HEK293T (cell line): ENCODE measurements around the gene KRT34.

Source experiments
- BHLHE40 ChIP-seq: fragments of 450-650 bp; IDR thresholded peaks from 2 replicates; pipeline ENCODE4 v1.6.1; 2016; ENCODE audit warnings: mild to moderate bottlenecking, moderate library complexity, borderline replicate concordance
- CTBP1 ChIP-seq: fragments of 450-650 bp; IDR thresholded peaks from 2 replicates; pipeline ENCODE4 v1.6.1; 2016; ENCODE audit warnings: borderline replicate concordance
- ELF4 ChIP-seq: fragments of 450-650 bp; IDR thresholded peaks from 2 replicates; pipeline ENCODE4 v1.6.1; 2017; ENCODE audit warnings: antibody characterized with exemption
- FOXA1 ChIP-seq: fragments of 450-650 bp; IDR thresholded peaks from 2 replicates; pipeline ENCODE4 v1.6.1; 2016; ENCODE audit warnings: mild to moderate bottlenecking
- HDGF ChIP-seq: fragments of 450-650 bp; IDR thresholded peaks from 2 replicates; pipeline ENCODE4 v1.6.1; 2017; ENCODE audit warnings: antibody characterized with exemption, borderline replicate concordance
- L3MBTL2 ChIP-seq: fragments of 450-650 bp; conservative IDR thresholded peaks from 2 replicates; pipeline ENCODE4 v1.6.1; 2016; ENCODE audit warnings: mild to moderate bottlenecking
- SP1 ChIP-seq: fragments of 450-650 bp; IDR thresholded peaks from 2 replicates; pipeline ENCODE4 v1.6.1; 2017
- SUZ12 ChIP-seq: fragments of 450-650 bp; IDR thresholded peaks from 2 replicates; pipeline ENCODE4 v1.6.1; 2016; ENCODE audit warnings: mild to moderate bottlenecking
- TARDBP ChIP-seq: fragments of 450-650 bp; IDR thresholded peaks from 2 replicates; pipeline ENCODE4 v1.6.1; 2016
- TF ChIP-seq, protein P1 (sequence below): fragments of 450-650 bp; IDR thresholded peaks from 2 replicates; pipeline ENCODE4 v1.6.1; 2016

DNA sequence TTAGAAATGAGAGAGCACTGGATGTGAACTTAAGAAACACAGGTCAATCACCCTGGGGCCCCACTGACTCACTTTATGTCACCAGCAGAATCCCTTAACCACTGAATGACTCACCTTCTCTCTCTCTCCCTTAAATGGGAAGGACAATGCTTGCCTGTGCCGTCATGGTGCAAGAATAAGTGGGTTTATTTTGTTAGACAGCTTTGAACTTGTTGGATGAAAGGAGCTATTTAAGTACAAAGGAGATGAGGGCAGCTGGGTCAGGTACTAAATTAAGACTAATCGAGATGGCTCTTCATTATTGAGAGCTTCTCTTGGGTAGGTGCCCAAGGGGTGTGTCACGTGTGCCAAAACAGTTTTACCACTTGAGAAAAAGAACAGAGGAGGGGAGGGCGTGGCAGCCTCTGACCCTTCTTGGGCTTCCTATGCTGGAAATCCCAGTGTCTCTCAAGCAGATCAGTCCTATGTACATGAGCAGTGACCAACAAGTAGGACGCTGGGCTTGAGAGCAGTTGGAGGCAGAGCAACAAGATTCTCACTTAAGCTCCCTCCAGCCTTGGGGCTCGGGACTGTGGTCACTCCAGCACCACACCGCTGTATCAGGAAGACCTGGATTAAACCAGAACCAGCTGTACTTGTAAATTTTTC is 22.0 kb upstream of the KRT34 start:
- TF ChIP-seq TARDBP (no peak), CTBP1 (no peak), FOXA1 (no peak), L3MBTL2 (no peak), SP1 (no peak), BHLHE40 (no peak), SUZ12 (no peak), HDGF (no peak), ELF4 (no peak)
- TF ChIP-seq, protein P1, sequence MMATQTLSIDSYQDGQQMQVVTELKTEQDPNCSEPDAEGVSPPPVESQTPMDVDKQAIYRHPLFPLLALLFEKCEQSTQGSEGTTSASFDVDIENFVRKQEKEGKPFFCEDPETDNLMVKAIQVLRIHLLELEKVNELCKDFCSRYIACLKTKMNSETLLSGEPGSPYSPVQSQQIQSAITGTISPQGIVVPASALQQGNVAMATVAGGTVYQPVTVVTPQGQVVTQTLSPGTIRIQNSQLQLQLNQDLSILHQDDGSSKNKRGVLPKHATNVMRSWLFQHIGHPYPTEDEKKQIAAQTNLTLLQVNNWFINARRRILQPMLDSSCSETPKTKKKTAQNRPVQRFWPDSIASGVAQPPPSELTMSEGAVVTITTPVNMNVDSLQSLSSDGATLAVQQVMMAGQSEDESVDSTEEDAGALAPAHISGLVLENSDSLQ: no peak
